Umbilical cord (tissue), 2 donors: ENCODE results near the gene IREB2. TPM values are rescaled to one million over a fixed set of nuclear protein-coding genes. Genes with fewer than 3 reads are reported as not detected.

Experiments
- DNase-seq: peaks from one replicate; pipeline ENCODE4 v3.0.0-alpha.2; 2015; ENCODE audit warnings: low spot score
- total RNA-seq: library from RNA; depleted of rRNA; stranded (reverse); fragments of >200 nt; gene quantifications from one replicate; pipeline ENCODE4 v1.2.3, GENCODE V29; 2014; ENCODE audit warnings: low replicate concordance; ENCODE audit not compliant: insufficient read depth

The IREB2 gene
- total RNA-seq, 1 donor from 2014 or later, result 58.3 TPM

- DNase-seq, result no peak
These were observed 32.6 kb upstream of the IREB2 start for GRCh38 chr15:78405336-78405924.

- no peak for DNase-seq
These were observed 31.9 kb upstream of the IREB2 start for GRCh38 chr15:78406016-78406585.

DNA sequence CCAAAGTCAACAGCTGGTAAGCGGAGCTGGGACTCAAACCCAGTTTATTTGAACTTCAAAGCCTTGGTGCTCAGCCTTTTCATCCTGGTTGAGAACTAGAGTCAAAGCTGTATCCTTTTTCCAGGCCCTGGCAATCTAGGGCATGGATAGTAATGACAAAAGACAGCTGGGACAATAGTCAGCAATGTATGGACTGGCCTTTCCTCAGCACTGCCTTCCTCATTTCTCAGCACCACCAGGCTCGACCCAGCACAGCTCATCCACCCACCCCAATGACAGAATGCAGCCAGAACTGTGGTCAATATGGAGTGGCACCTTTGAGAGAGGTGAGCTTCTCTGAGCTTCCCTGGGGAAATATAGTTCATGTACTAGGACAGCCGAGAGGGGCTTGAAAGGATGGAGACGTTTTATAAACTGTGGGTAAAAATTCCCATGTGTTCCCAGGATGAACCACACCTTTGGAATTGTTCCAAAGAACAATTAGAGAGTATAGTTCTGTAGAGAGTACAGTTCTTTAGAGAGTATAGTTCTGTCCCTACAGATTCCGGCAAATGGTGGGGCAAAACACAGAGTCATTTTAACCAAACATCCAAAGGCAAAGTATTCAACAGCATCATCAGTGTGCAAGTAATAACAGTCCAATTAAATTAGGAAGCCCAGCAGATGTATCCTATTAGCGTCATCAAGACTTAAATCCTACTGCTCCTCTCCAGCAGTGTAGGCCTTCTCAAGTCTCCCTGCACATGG is 30.2 kb upstream of the IREB2 start:
- no peak for DNase-seq

DNA sequence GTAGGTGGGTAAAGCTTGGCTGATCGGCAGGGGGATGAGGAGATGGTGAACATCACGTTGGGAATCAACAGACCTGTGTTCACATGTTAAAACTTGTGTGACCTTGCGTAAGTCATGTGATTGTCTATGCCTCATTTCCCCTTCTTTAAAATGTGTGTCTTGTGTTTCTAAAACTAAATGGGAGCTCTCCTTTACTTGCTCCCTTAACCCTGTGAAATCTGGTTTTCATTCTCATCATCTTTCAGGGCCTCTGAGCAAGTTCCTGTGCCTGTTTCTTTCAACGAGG is 29.7 kb upstream of the IREB2 start:
- DNase-seq, result no peak

DNA sequence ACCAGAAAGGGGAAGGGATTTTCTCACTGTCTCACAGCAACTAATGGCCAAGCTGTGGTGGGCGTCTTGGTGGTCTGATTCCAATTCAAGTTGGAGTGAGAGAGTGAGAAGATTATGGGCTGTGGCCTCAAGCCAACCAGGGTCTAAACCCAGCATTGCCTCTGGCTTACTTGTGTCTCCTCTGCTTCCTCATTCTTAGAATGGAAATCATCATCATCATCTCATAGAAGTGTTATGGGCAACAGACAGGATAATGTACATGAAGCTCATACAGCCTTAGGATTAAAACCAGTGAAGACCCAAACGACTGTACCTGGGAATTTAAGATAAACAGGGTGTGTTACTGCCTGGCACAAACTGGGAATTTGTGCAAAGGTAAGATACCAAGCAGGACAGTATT is 29.1 kb upstream of the IREB2 start:
- DNase-seq, result no peak

- no peak for DNase-seq
These were observed 27.0 kb upstream of the IREB2 start for GRCh38 chr15:78411061-78411460.

- no peak for DNase-seq
These were observed 23.3 kb upstream of the IREB2 start for GRCh38 chr15:78414621-78415250.

DNA sequence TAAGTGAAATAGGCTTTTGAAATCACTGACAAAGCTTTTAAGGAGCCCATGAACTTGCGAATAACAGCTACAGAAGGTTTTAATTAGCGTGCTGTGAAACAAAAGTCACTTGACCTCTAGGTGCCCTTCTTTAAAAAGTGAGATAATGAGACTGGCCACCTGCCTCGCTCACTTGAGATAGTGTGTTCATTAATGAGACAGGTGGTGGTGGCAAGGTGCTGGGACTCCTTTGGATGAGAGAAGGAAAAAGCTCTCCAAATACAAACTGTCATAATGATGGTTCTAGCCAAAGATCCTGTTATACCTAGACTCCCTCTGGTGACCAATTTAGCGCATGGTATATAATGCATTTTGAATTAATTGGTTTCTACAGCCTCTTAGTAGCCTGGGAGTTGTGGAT is 22.7 kb upstream of the IREB2 start:
- DNase-seq, result peak; percentile 61

- no peak for DNase-seq
These were observed 20.0 kb upstream of the IREB2 start for GRCh38 chr15:78417754-78418630.

GRCh38 chr15:78418686-78419085 is 19.3 kb upstream of the IREB2 start:
- no peak for DNase-seq

- no peak for DNase-seq
These were observed 18.6 kb upstream of the IREB2 start for GRCh38 chr15:78419367-78419766.

DNA sequence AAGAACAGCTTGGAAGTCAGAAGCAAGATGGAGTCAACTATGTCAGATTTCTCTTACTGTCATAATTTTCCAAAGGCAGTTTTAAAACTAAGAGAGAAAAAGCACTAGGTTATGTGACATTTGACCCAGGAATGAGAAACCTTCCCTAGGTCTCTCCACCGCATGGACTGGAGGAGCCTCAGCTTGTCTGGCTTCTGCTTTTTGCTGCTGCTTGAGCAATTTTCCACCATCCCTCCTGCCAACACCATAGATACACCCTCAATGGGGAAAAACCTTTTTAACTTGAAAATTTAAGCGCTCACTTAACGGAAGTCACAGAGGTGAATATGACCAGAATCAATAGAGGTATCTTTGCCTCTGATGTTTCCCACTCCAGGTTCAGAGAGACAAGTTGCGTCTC is 17.8 kb upstream of the IREB2 start:
- DNase-seq, result no peak

- no peak for DNase-seq
These were observed 17.2 kb upstream of the IREB2 start for GRCh38 chr15:78420766-78421165.

GRCh38 chr15:78421238-78421965 is 16.6 kb upstream of the IREB2 start:
- DNase-seq, result peak; percentile 31

DNA sequence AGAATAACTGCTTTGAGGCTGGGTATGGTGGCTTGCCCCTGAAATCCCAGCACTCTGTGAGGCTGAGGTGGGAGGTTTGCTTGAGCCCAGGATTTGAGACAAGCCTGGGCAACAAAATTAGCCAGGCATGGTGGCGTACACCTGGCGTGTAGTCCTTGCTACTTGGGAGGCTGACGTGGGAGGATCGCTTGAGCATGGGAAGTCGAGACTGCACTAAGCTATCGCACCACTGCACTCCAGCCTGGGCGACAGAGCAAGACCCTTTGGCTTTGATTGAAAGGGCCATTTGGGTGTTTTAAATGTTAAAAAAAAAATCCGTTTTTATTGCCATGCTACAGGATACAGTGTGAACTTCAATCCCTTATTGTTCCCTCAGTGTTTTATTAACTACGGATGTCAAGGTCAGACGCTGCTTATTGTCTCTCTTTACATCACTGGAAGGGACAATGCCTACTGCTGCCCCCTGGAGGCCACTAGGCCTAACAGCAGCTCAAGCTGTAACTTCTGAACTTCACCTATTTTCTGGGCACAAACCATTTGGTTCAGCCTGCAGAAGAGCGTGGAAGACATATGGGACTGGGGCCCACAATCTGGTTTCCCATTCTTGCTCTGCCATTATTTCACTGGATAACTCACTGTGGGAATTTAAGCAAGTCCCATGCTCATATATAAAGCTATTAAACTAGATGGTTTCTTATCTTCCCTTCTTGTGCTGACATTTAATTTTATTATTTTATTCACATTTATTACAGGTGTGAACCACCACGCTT is 15.3 kb upstream of the IREB2 start:
- peak; percentile 71 for DNase-seq

- no peak for DNase-seq
These were observed 13.3 kb upstream of the IREB2 start for GRCh38 chr15:78424673-78425072.

GRCh38 chr15:78425643-78426042 is 12.4 kb upstream of the IREB2 start:
- no peak for DNase-seq

GRCh38 chr15:78426300-78426699 is 11.7 kb upstream of the IREB2 start:
- DNase-seq, result no peak

DNA sequence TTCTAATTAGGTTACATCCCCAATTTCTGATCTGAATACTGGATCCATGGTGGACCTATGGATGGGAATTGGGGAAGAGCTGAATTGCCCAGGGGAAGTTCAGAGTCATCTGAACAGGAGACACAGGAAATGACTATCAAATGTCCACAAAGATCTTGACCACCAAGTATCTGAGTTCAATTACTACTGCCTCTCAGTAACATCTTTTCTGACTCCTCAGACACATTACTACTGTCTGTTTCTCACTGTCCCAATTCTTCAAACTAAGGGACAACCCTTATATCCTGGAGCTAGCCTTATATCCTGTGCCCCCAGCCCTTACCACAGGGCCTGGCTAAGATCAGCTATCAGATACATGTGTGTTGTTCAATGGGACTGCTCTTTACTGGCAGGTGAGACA is 10.1 kb upstream of the IREB2 start:
- no peak for DNase-seq

DNA sequence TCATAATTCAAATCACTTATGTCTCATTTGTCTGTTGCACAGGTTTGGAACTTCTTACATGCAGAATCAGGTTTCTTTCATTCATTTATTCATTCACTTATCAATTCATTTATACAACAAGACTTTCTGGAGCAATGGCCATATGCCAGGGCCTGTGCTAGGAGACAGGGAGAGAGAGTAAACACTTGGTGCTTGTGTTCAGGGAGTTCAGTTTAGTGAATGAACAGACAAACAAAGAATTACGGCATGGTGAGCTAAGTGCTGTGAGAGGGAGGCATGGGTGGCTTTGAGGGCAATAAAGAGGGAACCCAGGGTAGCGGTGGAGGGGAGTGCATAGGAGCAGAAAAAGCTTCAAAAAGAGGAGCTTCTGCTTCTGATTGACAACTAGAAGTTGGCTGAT is 8.5 kb upstream of the IREB2 start:
- no peak for DNase-seq

GRCh38 chr15:78431955-78432354 is 6.1 kb upstream of the IREB2 start:
- no peak for DNase-seq
